Neuronal stem cell (in vitro differentiated cells): Measurements from ENCODE around the gene MRPS21.
A peak's percentile ranks its signal among the peaks of the same experiment; 100 is the strongest.

ENCODE experiments used
- DNase-seq: peaks from one replicate; pipeline ENCODE4 v3.0.0-alpha.2; 2013; ENCODE audit warnings: low spot score
- H2AFZ ChIP-seq: one replicate; pipeline ENCODE4 v1.6.1; 2013; ENCODE audit warnings: mild to moderate bottlenecking, low read length, inconsistent platforms
- H2AK5ac ChIP-seq: 2 replicates; pipeline ENCODE4 v1.6.1; 2013; ENCODE audit warnings: low read depth, mild to moderate bottlenecking, inconsistent platforms, low read length, moderate library complexity, mixed read lengths
- H2BK120ac ChIP-seq: 2 replicates; pipeline ENCODE4 v1.6.1; 2013; ENCODE audit warnings: low read depth, mild to moderate bottlenecking, inconsistent platforms, low read length, moderate library complexity, mixed read lengths
- H2BK12ac ChIP-seq: one replicate; pipeline ENCODE4 v1.6.1; 2013; ENCODE audit warnings: low read length, inconsistent platforms
- H2BK15ac ChIP-seq: 2 replicates; pipeline ENCODE4 v1.6.1; 2013; ENCODE audit warnings: mild to moderate bottlenecking, low read length, inconsistent platforms, mixed read lengths
- H2BK5ac ChIP-seq: one replicate; pipeline ENCODE4 v1.6.1; 2013; ENCODE audit warnings: inconsistent platforms, mild to moderate bottlenecking, low read length, moderate library complexity
- H3K14ac ChIP-seq: one replicate; pipeline ENCODE4 v1.6.1; 2013; ENCODE audit warnings: low read length, inconsistent platforms
- H3K18ac ChIP-seq: 2 replicates; pipeline ENCODE4 v1.6.1; 2013; ENCODE audit warnings: low read length, inconsistent platforms
- H3K23ac ChIP-seq: 2 replicates; pipeline ENCODE4 v1.6.1; 2013; ENCODE audit warnings: low read depth, mild to moderate bottlenecking, mixed read lengths, low read length, inconsistent platforms; ENCODE audit not compliant: poor library complexity
- H3K27ac ChIP-seq: replicated peaks from 3 replicates; pipeline ENCODE4 v1.5.1; 2013; ENCODE audit warnings: low read length, inconsistent platforms
- H3K27me3 ChIP-seq, 3 experiments: 2 replicates each; pipeline ENCODE4 v1.6.1; 2013; ENCODE audit warnings: low read length in 3 of 3, mild to moderate bottlenecking in 2 of 3, inconsistent platforms in 1 of 3, low read depth in 1 of 3, mixed read lengths in 1 of 3, moderate library complexity in 1 of 3; ENCODE audit not compliant: control insufficient read depth in 3 of 3, insufficient read depth in 3 of 3
- H3K36me3 ChIP-seq, 2 donors: replicated peaks in 1 of 2; 2 replicates each; pipeline ENCODE4 v1.6.1; 2013; ENCODE audit warnings: low read length in 2 of 2; ENCODE audit not compliant: control insufficient read depth in 2 of 2, insufficient read depth in 2 of 2
- H3K4ac ChIP-seq: 2 replicates; pipeline ENCODE4 v1.6.1; 2013; ENCODE audit warnings: inconsistent platforms, mild to moderate bottlenecking, low read length, moderate library complexity
- H3K4me1 ChIP-seq, 2 donors: 1 replicate in 1 of 2; 2 replicates in 1 of 2; pipeline ENCODE4 v1.6.1; 2013; ENCODE audit warnings: low read length in 2 of 2, low read depth in 1 of 2; ENCODE audit not compliant: control insufficient read depth in 2 of 2, insufficient read depth in 1 of 2
- H3K4me2 ChIP-seq: one replicate; pipeline ENCODE4 v1.6.1; 2013; ENCODE audit warnings: mild to moderate bottlenecking, low read length, inconsistent platforms; ENCODE audit not compliant: insufficient read depth, poor library complexity, severe bottlenecking
- H3K4me3 ChIP-seq, 2 donors: 2 replicates each; pipeline ENCODE4 v1.5.1; 2013; ENCODE audit warnings: low read length in 2 of 2, mild to moderate bottlenecking in 2 of 2, inconsistent platforms in 1 of 2, moderate library complexity in 1 of 2
- H3K79me1 ChIP-seq: one replicate; pipeline ENCODE4 v1.6.1; 2013; ENCODE audit warnings: low read depth, mild to moderate bottlenecking, inconsistent platforms, low read length, moderate library complexity
- H3K9ac ChIP-seq: one replicate; pipeline ENCODE4 v1.6.1; 2013; ENCODE audit warnings: mild to moderate bottlenecking, low read depth, low read length, inconsistent platforms; ENCODE audit not compliant: poor library complexity
- H3K9me3 ChIP-seq, 2 donors: replicated peaks in 1 of 2; 2 replicates each; pipeline versions ENCODE3 to v1.6.1; 2013; ENCODE audit warnings: low read length in 2 of 2, mild to moderate bottlenecking in 2 of 2, inconsistent platforms in 1 of 2, low read depth in 1 of 2, mixed read lengths in 1 of 2, moderate library complexity in 1 of 2; ENCODE audit not compliant: control insufficient read depth in 2 of 2, insufficient read depth in 1 of 2
- H4K8ac ChIP-seq: one replicate; pipeline ENCODE4 v1.6.1; 2013; ENCODE audit warnings: low read depth, mild to moderate bottlenecking, inconsistent platforms, low read length, moderate library complexity
- H4K91ac ChIP-seq: one replicate; pipeline ENCODE4 v1.6.1; 2013; ENCODE audit warnings: low read length, low read depth, mild to moderate bottlenecking, inconsistent platforms; ENCODE audit not compliant: poor library complexity
- WGBS, 2 donors: extraction: QIAGEN DNeasy Blood & Tissue Kit; methylation state at CpG; one replicate each; pipeline ENCODE4 v1.1.7; 2013; ENCODE audit warnings: missing lambda C conversion rate in 2 of 2, mixed read lengths in 1 of 2; ENCODE audit not compliant: insufficient read length in 2 of 2, insufficient replicate concordance in 1 of 2; ENCODE audit errors: extremely low coverage in 2 of 2; 5-methylcytosine and 5-hydroxymethylcytosine counted together

MRPS21 gene

DNA sequence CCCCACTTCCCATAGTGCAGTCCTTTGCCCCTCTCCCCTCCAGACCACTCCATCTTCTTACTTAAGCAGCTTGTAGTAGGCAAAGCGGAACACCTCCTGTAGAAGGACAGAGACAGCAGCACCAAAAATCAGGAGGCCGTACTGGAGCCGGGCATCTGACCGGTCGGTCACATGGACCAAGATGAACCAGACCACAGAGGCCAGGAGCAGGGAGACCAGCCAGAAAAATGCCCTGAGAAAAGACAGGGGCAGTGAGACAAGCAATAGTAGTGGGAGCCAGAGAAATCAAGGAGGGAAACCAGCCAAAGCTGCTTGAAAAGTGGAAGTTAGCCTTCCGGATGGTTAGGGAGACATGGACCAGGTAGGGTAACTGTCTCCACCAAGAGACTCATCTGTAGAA, 25.8 kb upstream of the MRPS21 start:
- Histone ChIP-seq H3K4me2 (peak overlapping the region; percentile 92), H2BK120ac (no peak overlapping the region), H3K27ac (no peak overlapping the region), H3K18ac (no peak overlapping the region), H3K27me3 (no peaks in the 10 kb centered on the region), H3K79me1 (peaks cover 10% of the 10 kb centered on the region), H2AFZ (no peak overlapping the region), H3K9ac (peak overlapping the region; percentile 95), H3K14ac (no peak overlapping the region), H3K9me3 (no peaks in the 10 kb centered on the region), H3K4me3 (peak overlapping the region; percentile 85 to 95), H2BK15ac (no peak overlapping the region), H3K4me1 (peaks cover 11 to 12% of the 10 kb centered on the region in 2 donors), H3K36me3 (peaks cover 30 to 48% of the 10 kb centered on the region in 2 donors), H2BK12ac (no peak overlapping the region), H2BK5ac (no peak overlapping the region), H4K91ac (no peak overlapping the region), H2AK5ac (peak overlapping the region; percentile 18), H3K23ac (peak overlapping the region; percentile 14), H4K8ac (no peak overlapping the region), H3K4ac (no peak overlapping the region)
- DNase-seq: no peak
- WGBS, 2 donors: no CpG with 5 or more reads among the region's 6 CpGs

DNA sequence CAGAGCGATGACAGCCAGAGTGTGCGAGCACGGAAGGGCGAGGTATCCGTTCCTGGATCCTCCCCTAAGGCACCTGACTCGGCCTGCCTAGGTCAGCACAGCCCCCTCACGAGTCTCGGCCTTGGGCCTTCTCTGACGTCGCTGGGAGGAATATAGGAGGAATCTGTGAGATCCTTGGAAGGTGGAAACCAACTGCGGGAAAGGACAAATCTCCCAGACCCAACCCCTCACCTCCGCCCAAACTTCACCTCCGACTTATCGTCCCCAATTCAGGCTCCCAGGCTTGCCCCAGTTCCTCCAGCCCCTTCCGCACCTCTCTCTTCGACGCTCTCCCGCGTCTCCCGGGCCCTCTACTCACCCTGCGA, 25.3 kb upstream of the MRPS21 start:
- peak overlapping the region; percentile 92 for H2AK5ac ChIP-seq
- H3K4ac ChIP-seq: no peak overlapping the region
- H2BK15ac ChIP-seq: no peak overlapping the region
- H3K14ac ChIP-seq: peak overlapping the region; percentile 65
- H3K4me3 ChIP-seq: peak overlapping the region; percentile 85 to 95
- H3K23ac ChIP-seq: peak overlapping the region; percentile 25
- H2BK12ac ChIP-seq: peak overlapping the region; percentile 16
- peak overlapping the region; percentile 95 for H3K9ac ChIP-seq
- DNase-seq: no peak
- no peak overlapping the region for H2BK5ac ChIP-seq
- H3K36me3 ChIP-seq: peaks cover 27 to 44% of the 10 kb centered on the region in 2 donors
- no peak overlapping the region for H2BK120ac ChIP-seq
- peak overlapping the region; percentile 92 for H3K4me2 ChIP-seq
- no peak overlapping the region for H4K8ac ChIP-seq
- H4K91ac ChIP-seq: no peak overlapping the region
- H3K79me1 ChIP-seq: peaks cover 10% of the 10 kb centered on the region
- H3K27ac ChIP-seq: no peak overlapping the region
- peak overlapping the region; percentile 83 for H3K18ac ChIP-seq
- H3K4me1 ChIP-seq: peaks cover 15% of the 10 kb centered on the region in 2 donors
- no peaks in the 10 kb centered on the region for H3K9me3 ChIP-seq
- no CpG with 5 or more reads among the region's 21 CpGs for WGBS, 2 donors
- H3K27me3 ChIP-seq: no peaks in the 10 kb centered on the region
- peak overlapping the region; percentile 87 for H2AFZ ChIP-seq

DNA sequence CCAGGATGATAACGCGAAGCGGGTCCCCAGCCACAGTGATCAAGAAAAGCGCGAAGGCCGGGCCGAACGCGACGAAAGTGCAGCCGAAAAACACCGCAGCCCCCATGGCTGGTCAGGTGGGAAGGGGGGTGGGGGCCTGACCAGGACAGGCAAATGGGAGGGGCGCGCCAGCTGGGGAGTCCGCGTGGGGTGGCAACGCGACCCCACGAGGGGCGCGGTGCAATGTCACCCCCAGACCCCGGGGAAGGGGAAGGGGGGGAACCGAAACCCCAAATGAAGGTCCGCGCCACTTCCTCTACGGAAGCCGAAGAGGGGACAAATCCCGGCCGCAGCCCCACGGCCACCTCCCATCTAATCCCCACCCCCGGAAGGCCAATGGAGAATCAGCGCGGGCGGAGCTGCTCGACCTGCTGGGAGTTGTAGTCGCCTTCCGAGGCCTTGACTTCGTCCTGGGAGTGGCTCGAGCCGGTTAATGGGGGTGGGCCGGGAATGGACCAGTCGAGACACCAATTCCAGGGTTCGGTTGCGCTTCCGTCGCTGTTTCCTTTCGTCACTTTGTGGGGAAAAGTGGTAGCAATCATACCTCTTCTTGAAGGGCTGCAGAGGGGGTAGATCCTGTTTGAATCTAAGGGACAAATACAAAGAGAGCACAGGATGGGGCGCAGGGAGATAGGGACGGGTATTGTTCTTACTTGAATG, 24.8 kb upstream of the MRPS21 start, which contains the start of gene APH1A:
APH1A (minus strand) TSS at position 312 of the 699 bp plus-strand sequence; CDS start at position 106, 206 bp downstream.
- Histone ChIP-seq H3K4me3 (peak within 1 kb of the TSS; percentile 85 to 95), H2BK12ac (peak within 1 kb of the TSS; percentile 16), H2AK5ac (peak within 1 kb of the TSS; percentile 92), H3K4me2 (peak within 1 kb of the TSS; percentile 92), H3K27ac (peak within 1 kb of the TSS; percentile 55), H3K36me3 (peaks cover 25 to 39% of the 10 kb centered on the region in 2 donors), H4K91ac (no peak within 1 kb of the TSS), H3K9me3 (no peaks in the 10 kb centered on the region), H3K4me1 (peaks cover 15% of the 10 kb centered on the region in 2 donors), H3K23ac (peak within 1 kb of the TSS; percentile 25), H3K79me1 (peaks cover 10% of the 10 kb centered on the region), H4K8ac (no peak within 1 kb of the TSS), H3K4ac (no peak within 1 kb of the TSS), H2BK5ac (no peak within 1 kb of the TSS), H2BK120ac (no peak within 1 kb of the TSS), H2AFZ (peak within 1 kb of the TSS; percentile 87), H3K27me3 (no peaks in the 10 kb centered on the region), H3K14ac (peak within 1 kb of the TSS; percentile 65), H2BK15ac (no peak within 1 kb of the TSS), H3K9ac (peak within 1 kb of the TSS; percentile 95), H3K18ac (peak within 1 kb of the TSS; percentile 83)
- peak; percentile 91 for DNase-seq
- no CpG with 5 or more reads among the region's 49 CpGs for WGBS, 2 donors

DNA sequence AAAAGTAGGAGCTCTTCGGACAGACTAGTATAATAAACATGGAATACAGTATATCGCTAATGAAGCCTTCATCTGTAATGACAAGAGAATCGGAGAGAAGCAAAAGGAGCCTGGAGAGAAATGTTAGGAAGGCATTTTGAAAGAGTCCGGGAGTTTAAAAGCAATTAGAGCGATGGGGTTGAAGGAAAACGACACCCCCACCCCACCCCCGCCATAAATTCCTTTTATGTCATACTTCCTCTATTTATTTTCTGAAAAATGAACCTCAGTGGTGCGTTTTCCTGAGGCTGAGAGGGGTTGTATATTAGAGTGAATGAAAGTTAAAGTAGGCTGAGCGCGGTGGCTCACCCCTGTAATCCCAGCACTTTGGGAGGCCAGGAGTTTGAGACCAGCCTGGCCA, 24.2 kb upstream of the MRPS21 start:
- no CpG with 5 or more reads among the region's 10 CpGs for WGBS, 2 donors
- no peak overlapping the region for H2BK12ac ChIP-seq

More for the DNA sequence above, 24.2 kb upstream of the MRPS21 start:
- Histone ChIP-seq H3K27ac (peak overlapping the region; percentile 55), H3K14ac (no peak overlapping the region), H3K18ac (no peak overlapping the region), H3K9me3 (no peaks in the 10 kb centered on the region), H2AFZ (peak overlapping the region; percentile 87), H3K4me2 (peak overlapping the region; percentile 49), H3K79me1 (peaks cover 10% of the 10 kb centered on the region), H4K8ac (no peak overlapping the region), H2BK15ac (no peak overlapping the region), H3K4ac (no peak overlapping the region), H3K4me3 (peak overlapping the region; percentile 77 to 95), H2BK120ac (no peak overlapping the region), H4K91ac (no peak overlapping the region), H3K23ac (no peak overlapping the region), H3K36me3 (peaks cover 24 to 34% of the 10 kb centered on the region in 2 donors), H2AK5ac (no peak overlapping the region), H2BK5ac (no peak overlapping the region), H3K4me1 (peaks cover 15% of the 10 kb centered on the region in 2 donors), H3K9ac (no peak overlapping the region), H3K27me3 (no peaks in the 10 kb centered on the region)
- no peak for DNase-seq
